Glutamatergic neuron (in vitro differentiated cells): ENCODE results near the gene SLC17A9. TPM values are rescaled to one million over a fixed set of nuclear protein-coding genes. Genes with fewer than 3 reads are reported as not detected.
A peak's percentile ranks its signal among the peaks of the same experiment; 100 is the strongest.

ENCODE experiments used
- DNase-seq: peaks from one replicate; pipeline ENCODE4 v3.0.0; 2022
- H3K27ac Mint-ChIP-seq: one replicate; pipeline ENCODE4 v1.8.0; 2020; ENCODE audit warnings: mild to moderate bottlenecking, mixed read lengths, inconsistent platforms; ENCODE audit not compliant: unreplicated experiment
- H3K27me3 Mint-ChIP-seq: one replicate; pipeline ENCODE4 v1.8.0; 2020; ENCODE audit warnings: mild to moderate bottlenecking, moderate library complexity, mixed read lengths, inconsistent platforms; ENCODE audit not compliant: unreplicated experiment
- H3K36me3 Mint-ChIP-seq: one replicate; pipeline ENCODE4 v1.8.0; 2020; ENCODE audit warnings: mild to moderate bottlenecking, mixed read lengths, inconsistent platforms; ENCODE audit not compliant: unreplicated experiment
- H3K4me1 Mint-ChIP-seq: one replicate; pipeline ENCODE4 v1.8.0; 2020; ENCODE audit warnings: mild to moderate bottlenecking, low read depth, mixed read lengths, inconsistent platforms; ENCODE audit not compliant: unreplicated experiment
- H3K4me3 Mint-ChIP-seq: one replicate; pipeline ENCODE4 v1.8.0; 2020; ENCODE audit warnings: mild to moderate bottlenecking, mixed read lengths, inconsistent platforms; ENCODE audit not compliant: unreplicated experiment
- H3K9me3 Mint-ChIP-seq: one replicate; pipeline ENCODE4 v1.8.0; 2020; ENCODE audit warnings: mild to moderate bottlenecking, moderate library complexity, mixed read lengths, inconsistent platforms; ENCODE audit not compliant: unreplicated experiment
- CTCF ChIP-seq: fragments of 200-600 bp; sonication (generic); IDR thresholded peaks from one replicate; pipeline ENCODE4 v1.5.0; 2021; ENCODE audit not compliant: partially characterized antibody, unreplicated experiment
- total RNA-seq: library from RNA; stranded (reverse); fragmentation: NEBNext Ultra II Directional; extraction: Animal tissue kit (Norgen Biotek cat#: 25700); gene quantifications from one replicate; pipeline ENCODE4 v1.2.1, GENCODE V29; 2021; ENCODE audit not compliant: unreplicated experiment

Gene SLC17A9
- total RNA-seq, 1 donor from 2014 or later: 1.8 TPM

DNA sequence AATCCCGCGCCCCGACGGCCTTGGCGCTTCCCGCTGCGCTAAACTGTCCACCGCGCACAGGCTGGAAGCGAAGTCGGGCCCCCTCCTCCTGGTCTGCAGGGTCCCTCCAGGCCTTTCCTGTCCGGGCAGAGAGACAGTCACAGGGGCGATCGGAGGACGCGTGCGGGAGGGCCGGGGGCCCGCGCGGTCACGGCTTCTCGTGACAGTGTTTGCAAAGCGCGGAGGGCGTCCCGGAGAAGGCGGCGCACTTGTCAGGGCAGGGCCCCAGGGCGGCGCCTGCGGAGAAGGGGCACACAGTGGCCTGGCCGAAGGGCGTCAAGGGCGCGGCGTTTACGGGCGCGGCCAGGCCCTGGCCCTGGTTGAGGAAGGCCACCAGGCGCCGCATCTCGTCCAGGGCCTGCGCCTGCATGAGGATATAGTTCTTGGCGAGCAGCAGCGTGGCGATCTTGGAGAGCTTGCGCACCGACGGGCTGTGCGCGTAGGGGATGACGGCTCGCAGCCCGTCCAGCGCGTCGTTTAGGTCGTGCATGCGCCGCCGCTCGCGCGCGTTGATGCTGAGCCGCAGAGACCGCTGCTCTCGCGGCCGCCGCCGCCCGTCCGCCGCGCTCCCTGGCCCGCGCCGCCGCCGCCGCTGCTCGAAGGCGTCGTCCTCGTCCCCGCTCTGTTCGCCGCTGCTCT, 53.5 kb downstream of the SLC17A9 start:
- H3K4me3 Mint-ChIP-seq: peak overlapping the region; percentile 90
- DNase-seq: peak; percentile 58

GRCh38 chr20:63006540-63007359, 54.2 kb downstream of the SLC17A9 start, which contains the start of gene BHLHE23:
TSS of gene BHLHE23 (minus strand) at chr20:63006964. CDS start at chr20:63006774, 190 bp downstream.
- peak; percentile 27 for TF ChIP-seq CTCF
- H3K36me3 Mint-ChIP-seq: no peaks in the 10 kb centered on the region
- peaks cover 7% of the 10 kb centered on the region for H3K27me3 Mint-ChIP-seq
- peak; percentile 91 for DNase-seq
- peak within 1 kb of the TSS; percentile 90 for H3K4me3 Mint-ChIP-seq
- H3K4me1 Mint-ChIP-seq: peaks cover 12% of the 10 kb centered on the region
- peak within 1 kb of the TSS; percentile 52 for H3K27ac Mint-ChIP-seq
- peaks cover 9% of the 10 kb centered on the region for H3K9me3 Mint-ChIP-seq

More for the DNA sequence above, 53.5 kb downstream of the SLC17A9 start:
- peaks cover 12% of the 10 kb centered on the region for H3K9me3 Mint-ChIP-seq
- H3K36me3 Mint-ChIP-seq: peaks cover under 1% of the 10 kb centered on the region
- H3K27me3 Mint-ChIP-seq: peaks cover 7% of the 10 kb centered on the region
- no peak for TF ChIP-seq CTCF
- H3K27ac Mint-ChIP-seq: peak overlapping the region; percentile 52
- peaks cover 16% of the 10 kb centered on the region for H3K4me1 Mint-ChIP-seq

- peaks cover 12% of the 10 kb centered on the region for H3K4me1 Mint-ChIP-seq
- no peak overlapping the region for H3K4me3 Mint-ChIP-seq
- H3K27me3 Mint-ChIP-seq: peaks cover 7% of the 10 kb centered on the region
- peak; percentile 52 for DNase-seq
- H3K27ac Mint-ChIP-seq: no peak overlapping the region
- TF ChIP-seq CTCF: peak; percentile 8
- H3K36me3 Mint-ChIP-seq: no peaks in the 10 kb centered on the region
- peaks cover 9% of the 10 kb centered on the region for H3K9me3 Mint-ChIP-seq
These were observed 54.8 kb downstream of the SLC17A9 start for GRCh38 chr20:63007360-63007645.

DNA sequence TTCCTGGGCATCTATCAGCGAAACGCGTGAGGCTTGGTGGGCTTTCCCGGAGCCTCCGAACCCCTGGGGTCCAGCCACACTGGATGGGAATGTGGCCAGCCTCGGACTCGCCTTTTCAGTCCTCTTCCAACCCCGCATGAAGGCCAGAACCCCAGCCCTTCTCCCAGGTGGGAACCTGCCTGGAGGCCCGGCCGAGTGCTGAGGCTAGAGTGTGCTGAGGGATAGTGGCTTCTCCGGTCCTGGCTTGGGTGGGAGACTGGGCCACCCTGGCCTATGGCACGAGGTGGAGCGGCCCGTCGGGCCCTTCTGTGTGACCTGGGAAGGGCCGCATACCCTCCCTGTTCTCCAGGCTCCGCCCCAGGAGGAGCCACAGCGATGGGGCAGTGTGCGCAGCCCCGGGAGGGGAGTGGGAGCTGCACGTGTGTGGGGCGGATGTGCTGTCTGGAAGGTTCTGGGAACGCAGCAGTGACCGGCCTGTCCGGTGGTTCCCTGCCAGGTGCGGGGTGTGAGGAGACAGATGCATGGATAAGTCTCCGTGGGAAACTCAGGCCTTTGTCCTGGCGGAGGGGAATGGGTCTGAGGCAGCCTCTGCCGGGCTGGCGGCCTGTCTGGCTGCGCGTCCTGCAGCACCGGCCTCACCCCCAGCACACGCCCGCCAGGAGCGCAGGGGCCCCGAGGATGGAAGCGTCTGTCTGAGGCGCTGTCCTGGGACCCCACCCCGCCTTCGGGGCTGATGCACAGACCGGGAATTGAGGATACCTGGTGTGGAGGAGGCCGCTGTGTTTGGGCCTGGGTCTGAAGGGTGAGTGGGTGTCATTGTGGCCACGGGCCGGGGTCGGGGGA, 55.4 kb downstream of the SLC17A9 start:
- Mint-ChIP-seq H3K4me3 (peak overlapping the region; percentile 74), H3K27ac (no peak overlapping the region)
- peak; percentile 47 for DNase-seq

More for the DNA sequence above, 55.4 kb downstream of the SLC17A9 start:
- H3K27me3 Mint-ChIP-seq: peaks cover 7% of the 10 kb centered on the region
- peak; percentile 1 for TF ChIP-seq CTCF
- peaks cover 10% of the 10 kb centered on the region for H3K9me3 Mint-ChIP-seq
- H3K36me3 Mint-ChIP-seq: peaks cover under 1% of the 10 kb centered on the region
- H3K4me1 Mint-ChIP-seq: peaks cover 12% of the 10 kb centered on the region
